Mucosa of descending colon (tissue), 3 donors: Measurements from ENCODE around the gene WDFY4. TPM values are rescaled to one million over a fixed set of nuclear protein-coding genes. Genes with fewer than 3 reads are reported as not detected.

Source experiments
- ATAC-seq: fragments of 200-7000 bp; cut with Tn5 transposase; one replicate; pipeline ENCODE4 v1.9.1; 2020; ENCODE audit warnings: mild to moderate bottlenecking, moderate library complexity
- DNase-seq, 3 donors: peaks; one replicate each; pipeline ENCODE4 v3.0.0-alpha.2; 2020
- H3K36me3 ChIP-seq: fragments of 200-600 bp; one replicate; pipeline ENCODE4 v1.8.0; 2021; ENCODE audit warnings: low read depth, mild to moderate bottlenecking
- H3K4me1 ChIP-seq: fragments of 200-600 bp; one replicate; pipeline ENCODE4 v1.8.0; 2021; ENCODE audit warnings: low read depth, mild to moderate bottlenecking
- H3K4me3 ChIP-seq: fragments of 200-600 bp; one replicate; pipeline ENCODE4 v1.8.0; 2021; ENCODE audit warnings: mild to moderate bottlenecking
- H3K9me3 ChIP-seq: fragments of 200-600 bp; one replicate; pipeline ENCODE4 v1.8.0; 2021; ENCODE audit warnings: mild to moderate bottlenecking
- CTCF ChIP-seq: fragments of 200-600 bp; IDR thresholded peaks from one replicate; pipeline ENCODE4 v1.8.0; 2022; ENCODE audit warnings: antibody characterized with exemption, mild to moderate bottlenecking
- intact Hi-C, 2 donors: fragments of 100-400 bp; cut with DNase I in 1 of 2; cut with micrococcal nuclease in 1 of 2; formaldehyde crosslinking; loops; one replicate each; pipeline versions ENCODE4 v1.11.0 to v1.11.1; 2022; cut with DNase I, micrococcal nuclease
- total RNA-seq, 3 donors: library from RNA; stranded (reverse); fragmentation: NEBNext Ultra II Directional in 2 of 3; extraction: Animal tissue kit (Norgen Biotek cat#: 25700) in 2 of 3; gene quantifications; one replicate each; pipeline versions ENCODE4 v1.2.1 to v1.2.4, GENCODE V29; 2021 to 2023
- donor health status: DM: no; HTN: no; CAD: no; lungs with moderate emphysema.
- donor health status: DM: no; HTN: no; CAD: no.
- donor health status: DM: no; HTN: yes; CAD: no.

Gene WDFY4
- total RNA-seq, 3 donors from 2014 or later = 2.1 to 3.3 (median 2.2) TPM

GRCh38 chr10:48789486-48790456 lies 105.1 kb downstream of the WDFY4 start:
- intact Hi-C loops = no loop called here
- Histone ChIP-seq H3K4me1 (no peaks in the 10 kb centered on the region), H3K9me3 (no peaks in the 10 kb centered on the region), H3K36me3 (no peaks in the 10 kb centered on the region), H3K4me3 (no peak overlapping the region)
- no peak for TF ChIP-seq CTCF
- ATAC-seq = no peak
- DNase-seq = no peak

- ATAC-seq (no peak), DNase-seq (no peak)
- H3K36me3 ChIP-seq = no peaks in the 10 kb centered on the region
- H3K4me3 ChIP-seq = no peak overlapping the region
- intact Hi-C loops = no loop called here
- no peak for TF ChIP-seq CTCF
- no peaks in the 10 kb centered on the region for H3K4me1 ChIP-seq
- H3K9me3 ChIP-seq = no peaks in the 10 kb centered on the region
These were observed 105.9 kb downstream of the WDFY4 start for GRCh38 chr10:48790457-48791044.

GRCh38 chr10:48791267-48791928 lies 106.7 kb downstream of the WDFY4 start:
- ATAC-seq = no peak
- no peaks in the 10 kb centered on the region for H3K4me1 ChIP-seq
- no peaks in the 10 kb centered on the region for H3K36me3 ChIP-seq
- TF ChIP-seq CTCF = no peak
- intact Hi-C loops = no loop called here
- no peak overlapping the region for H3K4me3 ChIP-seq
- H3K9me3 ChIP-seq = no peaks in the 10 kb centered on the region
- no peak for DNase-seq

GRCh38 chr10:48792121-48792520 lies 107.4 kb downstream of the WDFY4 start:
- DNase-seq (no peak), ATAC-seq (no peak)
- Histone ChIP-seq H3K4me3 (no peak overlapping the region), H3K9me3 (no peaks in the 10 kb centered on the region), H3K36me3 (no peaks in the 10 kb centered on the region), H3K4me1 (no peaks in the 10 kb centered on the region)
- no peak for TF ChIP-seq CTCF
- intact Hi-C loops = no loop called here

- peak in 1 of 3 donors; percentile 10 for DNase-seq
- no peak for ATAC-seq
These were observed 108.0 kb downstream of the WDFY4 start for GRCh38 chr10:48792687-48793096.

More at GRCh38 chr10:48792687-48793096, 108.0 kb downstream of the WDFY4 start:
- TF ChIP-seq CTCF = no peak
- Histone ChIP-seq H3K9me3 (no peaks in the 10 kb centered on the region), H3K36me3 (no peaks in the 10 kb centered on the region), H3K4me1 (no peaks in the 10 kb centered on the region), H3K4me3 (no peak overlapping the region)
- intact Hi-C loops = no loop called here
